ENCODE results near the gene MYH9.

Gene MYH9

DNA sequence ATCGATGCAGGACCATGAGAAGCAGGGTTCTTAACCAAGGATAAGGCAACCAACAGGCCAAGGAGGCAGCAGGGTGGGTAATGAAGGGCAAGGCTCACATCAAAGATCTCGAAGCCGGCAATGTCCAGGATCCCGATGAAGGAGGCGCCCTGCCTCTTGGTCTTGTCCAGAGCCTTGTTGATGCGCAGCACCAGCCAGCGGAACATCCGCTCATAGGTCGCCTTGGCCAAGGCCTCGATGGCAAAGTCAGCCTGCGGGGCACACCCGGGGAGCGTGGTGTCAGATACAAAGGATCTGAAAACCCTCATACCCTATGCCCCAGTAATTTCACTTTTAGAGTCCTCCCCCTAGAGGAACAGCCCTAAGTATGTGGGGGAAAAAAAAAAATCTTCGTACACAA is 71.3 kb downstream of the MYH9 start:
- TF ChIP-seq, protein P1, sequence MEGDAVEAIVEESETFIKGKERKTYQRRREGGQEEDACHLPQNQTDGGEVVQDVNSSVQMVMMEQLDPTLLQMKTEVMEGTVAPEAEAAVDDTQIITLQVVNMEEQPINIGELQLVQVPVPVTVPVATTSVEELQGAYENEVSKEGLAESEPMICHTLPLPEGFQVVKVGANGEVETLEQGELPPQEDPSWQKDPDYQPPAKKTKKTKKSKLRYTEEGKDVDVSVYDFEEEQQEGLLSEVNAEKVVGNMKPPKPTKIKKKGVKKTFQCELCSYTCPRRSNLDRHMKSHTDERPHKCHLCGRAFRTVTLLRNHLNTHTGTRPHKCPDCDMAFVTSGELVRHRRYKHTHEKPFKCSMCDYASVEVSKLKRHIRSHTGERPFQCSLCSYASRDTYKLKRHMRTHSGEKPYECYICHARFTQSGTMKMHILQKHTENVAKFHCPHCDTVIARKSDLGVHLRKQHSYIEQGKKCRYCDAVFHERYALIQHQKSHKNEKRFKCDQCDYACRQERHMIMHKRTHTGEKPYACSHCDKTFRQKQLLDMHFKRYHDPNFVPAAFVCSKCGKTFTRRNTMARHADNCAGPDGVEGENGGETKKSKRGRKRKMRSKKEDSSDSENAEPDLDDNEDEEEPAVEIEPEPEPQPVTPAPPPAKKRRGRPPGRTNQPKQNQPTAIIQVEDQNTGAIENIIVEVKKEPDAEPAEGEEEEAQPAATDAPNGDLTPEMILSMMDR (IDR thresholded peaks at IDR 0.05), result no peak
- peaks cover 0 to 30% (median 6%) of the 10 kb centered on the region in 4 donors for H3K4me1 ChIP-seq

DNA sequence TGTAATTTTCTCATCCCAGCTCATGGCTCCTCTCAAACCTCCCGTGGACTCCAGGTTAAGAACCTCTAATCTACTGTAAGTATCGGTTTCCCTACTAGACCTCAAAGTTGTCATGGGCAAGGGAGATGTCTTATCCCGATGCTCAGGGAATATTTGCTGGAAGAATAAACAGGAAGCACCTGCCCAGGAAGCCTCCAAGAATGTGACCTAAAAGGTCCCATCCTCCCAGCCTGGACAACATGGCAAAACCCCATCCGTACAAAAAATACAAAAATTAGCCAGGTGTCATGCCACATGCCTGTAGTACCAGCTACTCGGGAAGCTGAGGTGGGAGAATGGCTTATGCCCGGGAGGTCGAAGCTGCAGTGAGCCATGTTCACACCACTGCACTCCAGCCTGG is 72.4 kb downstream of the MYH9 start:
- H3K9me3 ChIP-seq, result no peaks in the 10 kb centered on the region
- TF ChIP-seq, protein P1 (IDR thresholded peaks at IDR 0.05), result no peak
- intact Hi-C loops (cut with DNase I; ENCODE audit: low total_unique reads), result no loop called here
- H3K27me3 ChIP-seq, result no peaks in the 10 kb centered on the region
- no peak for DNase-seq
- no peak overlapping the region for H3K4me3 ChIP-seq
- peak overlapping the region in 1 of 2 donors; percentile 31 for H3K27ac ChIP-seq
- peaks cover 94 to 100% (median 99%) of the 10 kb centered on the region in 3 donors for H3K36me3 ChIP-seq
- H3K4me1 ChIP-seq, result peaks cover 0 to 19% (median 3%) of the 10 kb centered on the region in 4 donors

More for the DNA sequence above, 71.3 kb downstream of the MYH9 start:
- H3K4me3 ChIP-seq, result no peak overlapping the region
- no peak for DNase-seq
- peaks cover 94 to 100% (median 99%) of the 10 kb centered on the region in 3 donors for H3K36me3 ChIP-seq
- no peaks in the 10 kb centered on the region for H3K9me3 ChIP-seq
- peak overlapping the region in 1 of 2 donors; percentile 95 for H3K27ac ChIP-seq
- H3K27me3 ChIP-seq, result no peaks in the 10 kb centered on the region
- intact Hi-C loops (cut with DNase I; ENCODE audit: low total_unique reads), result no loop called here

DNA sequence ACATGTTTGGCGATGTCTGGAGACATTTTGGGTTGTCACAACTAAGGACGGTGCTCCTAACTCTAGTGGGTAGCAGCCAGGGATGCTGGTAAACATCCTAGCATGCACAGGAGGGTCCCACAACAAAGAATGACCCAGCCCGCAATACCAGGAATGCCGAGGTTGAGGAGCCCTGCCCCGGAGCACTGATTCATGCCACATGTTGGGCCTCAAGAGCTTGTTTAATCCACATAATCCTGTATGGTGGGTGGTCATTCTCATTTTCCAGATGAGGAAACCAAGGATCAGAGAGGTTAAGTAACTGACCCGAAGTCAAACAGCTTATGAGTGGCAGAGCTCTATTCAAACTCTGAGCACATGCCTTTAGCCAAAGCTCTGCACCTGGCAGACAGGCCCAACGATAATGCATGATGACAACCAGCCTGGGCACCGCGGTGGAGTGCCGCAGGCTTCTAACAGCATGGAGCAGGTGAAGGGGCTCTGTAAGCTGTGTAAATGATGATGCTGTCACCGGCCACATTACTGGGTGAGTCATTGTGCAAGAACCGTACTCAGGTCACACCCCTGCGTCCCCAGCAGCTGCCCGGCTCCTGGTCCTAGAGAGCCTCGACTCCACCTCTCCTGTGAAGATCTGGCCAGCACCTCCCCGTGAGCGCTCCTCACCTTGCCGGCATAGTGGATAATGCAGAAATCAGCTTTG is 76.2 kb downstream of the MYH9 start:
- peaks cover 96 to 100% (median 99%) of the 10 kb centered on the region in 3 donors for H3K36me3 ChIP-seq
- no peak overlapping the region for H3K4me3 ChIP-seq
- H3K4me1 ChIP-seq, result no peaks in the 10 kb centered on the region
- no peak for DNase-seq
- TF ChIP-seq, protein P1 (IDR thresholded peaks at IDR 0.05), result no peak
- no peaks in the 10 kb centered on the region for H3K27me3 ChIP-seq
- peak overlapping the region in 1 of 2 donors; percentile 10 for H3K27ac ChIP-seq
- intact Hi-C loops (cut with DNase I; ENCODE audit: low total_unique reads), result no loop called here
- no peaks in the 10 kb centered on the region for H3K9me3 ChIP-seq

DNA sequence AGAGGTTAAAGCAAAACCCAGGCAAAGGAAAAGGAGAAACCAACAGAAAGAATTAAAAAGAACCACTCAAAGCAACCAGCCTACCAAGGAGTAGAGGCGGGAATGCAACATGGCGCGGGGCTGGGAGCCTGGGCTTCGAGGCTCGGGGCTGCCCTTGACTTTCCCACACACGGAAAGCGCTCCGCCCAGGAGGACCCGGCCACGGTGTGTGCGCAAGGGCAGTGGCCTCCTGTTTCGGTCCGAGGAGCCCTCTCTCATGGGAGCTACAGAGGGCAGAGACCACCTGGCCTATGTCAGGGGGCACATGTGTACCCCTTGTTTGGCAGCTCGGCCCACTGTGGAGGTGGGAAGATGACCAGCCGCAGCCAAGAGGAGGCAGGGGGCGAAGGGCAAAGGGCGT is 78.9 kb downstream of the MYH9 start:
- intact Hi-C loops (cut with DNase I; ENCODE audit: low total_unique reads), result no loop called here
- Histone ChIP-seq H3K27me3 (no peaks in the 10 kb centered on the region), H3K4me1 (no peaks in the 10 kb centered on the region), H3K9me3 (no peaks in the 10 kb centered on the region), H3K4me3 (no peak overlapping the region), H3K36me3 (peaks cover 99 to 100% (median 100%) of the 10 kb centered on the region in 3 donors), H3K27ac (peak overlapping the region in 1 of 2 donors; percentile 40)
- TF ChIP-seq, protein P1 (IDR thresholded peaks at IDR 0.05), result no peak
- DNase-seq, result no peak

DNA sequence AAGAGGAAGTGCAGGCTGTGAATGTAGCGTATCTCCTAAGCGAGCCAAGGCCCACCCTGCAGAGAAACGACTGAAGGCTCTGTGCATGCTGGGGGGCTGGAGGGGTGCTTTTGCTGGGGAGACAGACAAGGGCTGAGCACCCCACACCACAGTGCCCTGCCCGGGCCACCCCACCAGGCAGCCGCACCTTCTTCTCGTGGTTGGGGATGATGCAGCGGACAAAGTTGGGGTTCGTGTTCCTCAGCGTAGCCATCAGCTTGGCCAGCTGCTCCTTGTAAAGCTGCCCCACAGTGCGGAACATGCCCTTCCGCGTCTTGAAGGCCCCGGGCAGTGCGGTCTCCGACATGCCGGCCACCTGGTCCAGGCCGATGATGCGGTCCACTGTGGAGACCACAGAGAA is 81.5 kb downstream of the MYH9 start:
- peak overlapping the region; percentile 9 to 33 for H3K27ac ChIP-seq
- peaks cover 100% of the 10 kb centered on the region in 3 donors for H3K36me3 ChIP-seq
- intact Hi-C loops (cut with DNase I; ENCODE audit: low total_unique reads), result no loop called here
- H3K27me3 ChIP-seq, result no peaks in the 10 kb centered on the region
- no peak for DNase-seq
- H3K4me3 ChIP-seq, result no peak overlapping the region
- TF ChIP-seq, protein P1 (IDR thresholded peaks at IDR 0.05), result no peak
- peaks cover 0 to 4% (median 0%) of the 10 kb centered on the region in 4 donors for H3K4me1 ChIP-seq
- no peaks in the 10 kb centered on the region for H3K9me3 ChIP-seq

All from tibial artery (tissue), 4 donors.